Smooth muscle cell (in vitro differentiated cells): Measurements from ENCODE around the gene TRPV6. TPM values are rescaled to one million over a fixed set of nuclear protein-coding genes. Genes with fewer than 3 reads are reported as not detected.

ENCODE experiments used
- DNase-seq: peaks from one replicate; lab custom pipeline; 2025; ENCODE audit not compliant: unreplicated experiment; lab: John Stamatoyannopoulos, UW
- H2AFZ ChIP-seq: fragments of 200-600 bp; sonication (generic); 2 replicates; pipeline ENCODE4 v1.6.0; 2016; ENCODE audit warnings: antibody characterized with exemption, low read depth, mild to moderate bottlenecking
- H3F3A ChIP-seq: fragments of 200-600 bp; sonication (generic); 2 replicates; pipeline ENCODE4 v1.6.0; 2017; ENCODE audit warnings: antibody characterized with exemption, low read depth
- H3K27ac ChIP-seq: fragments of 200-600 bp; sonication (generic); 2 replicates; pipeline ENCODE4 v1.5.1; 2016; ENCODE audit warnings: low read depth, mild to moderate bottlenecking
- H3K27me3 ChIP-seq: fragments of 200-600 bp; sonication (generic); 2 replicates; pipeline ENCODE4 v1.6.1; 2016; ENCODE audit warnings: low read depth, mild to moderate bottlenecking
- H3K36me3 ChIP-seq: fragments of 200-600 bp; sonication (generic); 2 replicates; pipeline ENCODE4 v1.5.1; 2016; ENCODE audit warnings: low read depth
- H3K4me1 ChIP-seq: fragments of 200-600 bp; sonication (generic); 2 replicates; pipeline ENCODE4 v1.5.1; 2016; ENCODE audit warnings: low read depth
- H3K4me2 ChIP-seq: fragments of 200-600 bp; sonication (generic); 2 replicates; pipeline ENCODE4 v1.6.0; 2016; ENCODE audit warnings: mild to moderate bottlenecking
- H3K4me3 ChIP-seq: fragments of 200-600 bp; sonication (generic); 2 replicates; pipeline ENCODE4 v1.5.1; 2016; ENCODE audit warnings: mild to moderate bottlenecking
- H3K79me2 ChIP-seq: fragments of 200-600 bp; sonication (generic); 2 replicates; pipeline ENCODE4 v1.6.0; 2016; ENCODE audit warnings: low read depth, mild to moderate bottlenecking
- H3K9ac ChIP-seq: fragments of 200-600 bp; sonication (generic); 2 replicates; pipeline ENCODE4 v1.6.0; 2016; ENCODE audit warnings: low read depth
- H3K9me3 ChIP-seq: fragments of 200-600 bp; sonication (generic); replicated peaks from 2 replicates; pipeline ENCODE4 v1.5.1; 2016; ENCODE audit warnings: low read depth
- H4K20me1 ChIP-seq: fragments of 200-600 bp; sonication (generic); 2 replicates; pipeline ENCODE4 v1.6.0; 2016; ENCODE audit warnings: low read depth
- CTCF ChIP-seq: fragments of 200-600 bp; sonication (generic); IDR thresholded peaks from 2 replicates; pipeline ENCODE4 v1.5.1; 2017; ENCODE audit warnings: borderline replicate concordance, mild to moderate bottlenecking, antibody characterized with exemption; ENCODE audit not compliant: insufficient read depth, poor library complexity, severe bottlenecking
- WGBS: methylation state at CpG from one replicate; pipeline ENCODE4 v1.1.7; 2016; ENCODE audit warnings: low lambda C conversion rate; 5-methylcytosine and 5-hydroxymethylcytosine counted together
- polyA plus RNA-seq: library from polyadenylated mRNA; unstranded; fragments of >200 nt; fragmentation: Nextera tagmentation; extraction: Ambion mirVana; gene quantifications from 2 replicates; pipeline ENCODE4 v1.2.1, GENCODE V29; 2016
- total RNA-seq: library from RNA; depleted of rRNA; stranded (reverse); fragments of >200 nt; gene quantifications from 2 replicates; pipeline ENCODE4 v1.2.3, GENCODE V29; 2014

The TRPV6 gene
- total and polyA plus RNA-seq, 2 experiments from 2014 or later, result 0.17 TPM; not detected in 1

GRCh38 chr7:142896741-142897379, 11.3 kb upstream of the TRPV6 start:
- H3K36me3 ChIP-seq, result no peaks in the 10 kb centered on the region
- WGBS, result 85% methylated on average over 3 of the region's 3 CpGs
- no peak for DNase-seq

GRCh38 chr7:142896151-142896550, 10.6 kb upstream of the TRPV6 start:
- 94% methylated on average over 3 of the region's 3 CpGs for WGBS

More at GRCh38 chr7:142896741-142897379, 11.3 kb upstream of the TRPV6 start:
- Histone ChIP-seq H3K4me3 (no peak overlapping the region), H2AFZ (no peak overlapping the region), H3K4me2 (no peak overlapping the region), H3K9ac (no peak overlapping the region), H3K27me3 (peaks cover 16% of the 10 kb centered on the region), H3K79me2 (no peaks in the 10 kb centered on the region), H3F3A (no peaks in the 10 kb centered on the region), H3K4me1 (no peaks in the 10 kb centered on the region), H4K20me1 (no peaks in the 10 kb centered on the region), H3K27ac (no peak overlapping the region), H3K9me3 (no peaks in the 10 kb centered on the region)
- no peak for TF ChIP-seq CTCF

GRCh38 chr7:142894985-142895593, 9.5 kb upstream of the TRPV6 start:
- TF ChIP-seq CTCF, result no peak
- no peak overlapping the region for H3K27ac ChIP-seq
- H3K9ac ChIP-seq, result no peak overlapping the region
- no peak for DNase-seq
- H4K20me1 ChIP-seq, result no peaks in the 10 kb centered on the region
- H3F3A ChIP-seq, result no peaks in the 10 kb centered on the region
- H3K36me3 ChIP-seq, result no peaks in the 10 kb centered on the region
- H3K27me3 ChIP-seq, result peaks cover 20% of the 10 kb centered on the region
- no peaks in the 10 kb centered on the region for H3K9me3 ChIP-seq
- no peaks in the 10 kb centered on the region for H3K79me2 ChIP-seq
- H3K4me3 ChIP-seq, result no peak overlapping the region
- no peaks in the 10 kb centered on the region for H3K4me1 ChIP-seq
- H3K4me2 ChIP-seq, result no peak overlapping the region
- 65% methylated on average over 6 of the region's 6 CpGs for WGBS
- H2AFZ ChIP-seq, result no peak overlapping the region

More at GRCh38 chr7:142896151-142896550, 10.6 kb upstream of the TRPV6 start:
- H3K27me3 ChIP-seq, result peaks cover 20% of the 10 kb centered on the region
- no peak overlapping the region for H2AFZ ChIP-seq
- no peaks in the 10 kb centered on the region for H4K20me1 ChIP-seq
- H3K27ac ChIP-seq, result no peak overlapping the region
- no peak overlapping the region for H3K4me3 ChIP-seq
- H3K36me3 ChIP-seq, result no peaks in the 10 kb centered on the region
- no peaks in the 10 kb centered on the region for H3K9me3 ChIP-seq
- DNase-seq, result no peak
- no peak overlapping the region for H3K9ac ChIP-seq
- H3K4me1 ChIP-seq, result no peaks in the 10 kb centered on the region
- TF ChIP-seq CTCF, result no peak
- no peak overlapping the region for H3K4me2 ChIP-seq
- no peaks in the 10 kb centered on the region for H3F3A ChIP-seq
- no peaks in the 10 kb centered on the region for H3K79me2 ChIP-seq
